Measurements from ENCODE around the gene BCAM. TPM values are rescaled to one million over a fixed set of nuclear protein-coding genes. Genes with fewer than 3 reads are reported as not detected.

The BCAM gene
- total and polyA plus RNA-seq, 2 donors (not counting 3 experiments of a cell fraction or from before 2014, with no cell fraction given): 23.9 to 28.5 TPM

- peaks cover 26% of the 10 kb centered on the region for H3K4me1 ChIP-seq (ENCODE audit: control insufficient read depth, extremely low read depth, insufficient read depth, low read length)
- dilution Hi-C loops (cut with MboI; ENCODE audit: extremely low pct_ligation_motif_present, low sequenced_read_pairs): no loop called here
- intact Hi-C loops (cut with micrococcal nuclease): no loop called here
- H3K36me3 ChIP-seq (ENCODE audit: control insufficient read depth in 2 of 2, extremely low read depth in 1 of 2, insufficient read depth in 2 of 2, low read length in 2 of 2): peaks cover 4 to 18% of the 10 kb centered on the region in 2 experiments
- no peak overlapping the region for H3K4me3 ChIP-seq (replicated peaks in 1 of 3; ENCODE audit: insufficient read depth in 1 of 3, low read depth in 1 of 3, low read length in 3 of 3)
- H3K9me3 ChIP-seq (replicated peaks; ENCODE audit: control insufficient read depth, insufficient read depth, low read length): no peaks in the 10 kb centered on the region
- H3K79me2 ChIP-seq (ENCODE audit: control insufficient read depth, insufficient read depth, low read length): peaks cover 37% of the 10 kb centered on the region
- no peak overlapping the region for H3K27ac ChIP-seq (ENCODE audit: insufficient read depth, low read depth, low read length)
- DNase-seq (ENCODE audit: low read depth, low spot score): no peak
- no peak overlapping the region for H3K4me2 ChIP-seq (ENCODE audit: insufficient read depth, low read length)
- BruUV-seq (replicated peaks): no TSS peak
- peaks cover 2% of the 10 kb centered on the region for H4K20me1 ChIP-seq (replicated peaks; ENCODE audit: control insufficient read depth, extremely low read depth, insufficient read depth, low read length)
- H2AFZ ChIP-seq (ENCODE audit: low read depth, low read length): no peak overlapping the region
- no peaks in the 10 kb centered on the region for H3K9me1 ChIP-seq (replicated peaks; ENCODE audit: control insufficient read depth, extremely low read depth, insufficient read depth, low read length)
- TF ChIP-seq MYC (IDR thresholded peaks at IDR 0.05; ENCODE audit: low read depth, low read length): no peak
- TF ChIP-seq GATA2 (IDR thresholded peaks at IDR 0.05; ENCODE audit: insufficient read depth, insufficient read length, low read depth, low read length): no peak
- no peak for TF ChIP-seq POLR2A (IDR thresholded peaks at IDR 0.05; ENCODE audit: low read depth, low read length)
- TF ChIP-seq EZH2 (IDR thresholded peaks at IDR 0.05; ENCODE audit: borderline replicate concordance, low read depth, low read length, severe bottlenecking): no peak
- TF ChIP-seq CTCF (IDR thresholded peaks at IDR 0.05; ENCODE audit: extremely low read depth in 1 of 2, insufficient read depth in 1 of 2, low read depth in 1 of 2, low read length in 2 of 2): no peak
- no peak for TF ChIP-seq FOS (IDR thresholded peaks at IDR 0.05; ENCODE audit: borderline replicate concordance, insufficient read depth, low read length)
- no peak for TF ChIP-seq JUN (IDR thresholded peaks at IDR 0.05; ENCODE audit: borderline replicate concordance, insufficient read depth, insufficient read length, low read depth)
- TF ChIP-seq MAX (IDR thresholded peaks at IDR 0.05; ENCODE audit: insufficient read depth, insufficient read length): no peak
- TF ChIP-seq POLR2AphosphoS5 (IDR thresholded peaks at IDR 0.05; ENCODE audit: insufficient read depth, low read depth, low read length): no peak
- ChIA-PET POLR2A (no interaction called here), CTCF (no interaction called here)
- FAIRE-seq: no peak
- no peaks in the 10 kb centered on the region for H3K27me3 ChIP-seq (ENCODE audit: control insufficient read depth in 2 of 2, insufficient read depth in 2 of 2, low read length in 2 of 2)
- no peak overlapping the region for H3K9ac ChIP-seq (replicated peaks; ENCODE audit: extremely low read depth, insufficient read depth, low read length)
Measured at GRCh38 chr19:44866664-44867063, 57.8 kb downstream of the BCAM start.

Data from endothelial cell of umbilical vein (primary cell).